CD1c-positive myeloid dendritic cell (primary cell): ENCODE data around the gene CAPZA1.

Experiments used
- DNase-seq: peaks from one replicate; pipeline ENCODE4 v3.0.0-alpha.2; 2016; ENCODE audit errors: extremely low spot score

The CAPZA1 gene

DNA sequence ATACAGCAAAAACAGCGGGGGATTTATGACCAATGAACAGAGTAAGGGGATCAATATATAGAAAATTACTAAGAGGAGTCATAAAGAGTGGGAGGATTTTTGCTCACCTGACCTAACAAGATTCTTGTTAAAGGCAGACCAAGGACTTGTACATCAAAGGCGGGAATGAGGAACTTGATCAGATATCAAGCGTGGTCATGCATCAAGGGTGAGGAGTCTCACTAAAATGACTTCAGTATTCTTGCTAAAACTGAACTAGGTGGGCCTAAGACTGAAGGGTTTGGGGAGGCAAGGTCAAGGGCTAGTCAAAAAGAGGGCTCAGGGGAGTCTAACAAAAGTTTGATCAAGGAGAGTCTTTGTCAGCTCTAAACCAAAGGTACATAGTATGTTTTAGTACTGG lies 56.9 kb downstream of the CAPZA1 start:
- no peak for DNase-seq

DNA sequence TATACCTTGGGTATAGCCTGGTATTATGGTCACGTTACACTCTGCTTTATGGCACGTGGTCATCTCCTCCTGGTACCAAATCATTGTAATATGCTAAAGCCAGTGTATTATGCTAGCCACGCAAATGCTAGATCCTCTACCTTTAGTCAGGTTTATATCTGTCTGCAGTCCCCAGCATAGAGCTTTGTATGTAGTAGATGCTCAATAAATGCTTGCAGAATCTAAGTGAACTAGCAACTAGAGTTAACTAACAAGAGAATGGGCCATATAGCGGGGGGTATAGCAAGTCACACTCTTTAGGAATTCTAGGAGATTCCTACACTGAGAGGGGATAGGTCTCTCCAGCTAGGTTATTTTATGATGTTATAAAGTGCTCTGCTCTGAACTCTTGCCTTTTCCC lies 57.9 kb downstream of the CAPZA1 start:
- no peak for DNase-seq

DNA sequence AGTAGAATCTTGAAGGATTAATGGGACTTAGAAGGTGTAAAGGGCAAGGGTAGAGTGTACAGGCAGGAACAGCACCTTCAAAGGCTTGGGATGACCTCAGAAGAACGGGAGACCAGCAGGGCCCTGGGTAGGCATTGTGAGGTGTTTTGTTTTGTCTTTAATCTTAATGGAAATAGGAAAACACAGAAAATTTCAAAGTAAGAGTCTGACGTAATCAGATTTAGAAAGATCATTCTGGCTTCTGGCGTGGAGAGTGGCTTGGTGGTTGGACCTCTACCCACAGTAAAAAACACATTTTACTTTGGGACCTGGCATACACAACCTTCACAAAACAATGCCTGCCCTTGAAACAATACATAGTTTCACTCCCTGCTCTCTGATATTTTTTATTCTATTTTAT lies 59.0 kb downstream of the CAPZA1 start:
- DNase-seq = no peak

DNA sequence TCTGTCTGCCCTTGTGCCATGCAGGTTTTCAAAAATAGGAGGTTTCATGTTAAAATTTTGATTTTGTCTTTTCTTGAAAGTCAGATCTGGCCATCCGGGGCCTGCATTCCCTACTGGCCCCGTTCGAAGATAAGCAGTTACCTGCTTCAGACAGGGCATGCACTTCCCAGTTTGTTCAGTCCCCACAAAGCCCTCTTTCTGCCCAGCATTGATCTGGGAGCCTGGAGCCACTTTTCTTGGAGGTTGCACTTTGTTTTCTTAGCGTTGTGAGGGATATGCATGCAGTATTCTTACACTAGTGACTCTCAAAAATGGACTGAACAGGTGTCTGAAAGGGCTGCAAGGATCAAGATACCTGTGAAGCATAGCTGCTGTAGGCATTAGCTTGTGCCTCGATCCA lies 66.3 kb downstream of the CAPZA1 start:
- DNase-seq = no peak

DNA sequence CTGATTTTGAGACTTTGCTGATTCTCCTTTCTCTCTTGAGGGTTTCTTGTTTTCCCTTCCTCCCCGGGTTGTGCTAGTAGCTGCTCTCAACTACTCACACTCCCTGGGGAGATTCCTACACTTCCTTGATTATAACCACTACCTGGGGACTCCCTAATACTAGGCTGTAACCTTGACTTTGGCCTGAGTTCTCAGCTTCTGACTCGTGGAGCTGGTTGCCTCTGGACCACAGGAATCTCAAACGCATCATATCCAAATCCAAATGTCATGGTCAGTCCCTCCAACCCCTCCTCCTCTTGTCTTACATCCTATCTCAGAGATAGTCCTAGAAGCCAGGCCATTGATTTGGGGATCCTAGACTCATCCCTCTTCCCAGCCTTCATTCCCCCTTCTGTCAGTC lies 66.8 kb downstream of the CAPZA1 start:
- no peak for DNase-seq

DNA sequence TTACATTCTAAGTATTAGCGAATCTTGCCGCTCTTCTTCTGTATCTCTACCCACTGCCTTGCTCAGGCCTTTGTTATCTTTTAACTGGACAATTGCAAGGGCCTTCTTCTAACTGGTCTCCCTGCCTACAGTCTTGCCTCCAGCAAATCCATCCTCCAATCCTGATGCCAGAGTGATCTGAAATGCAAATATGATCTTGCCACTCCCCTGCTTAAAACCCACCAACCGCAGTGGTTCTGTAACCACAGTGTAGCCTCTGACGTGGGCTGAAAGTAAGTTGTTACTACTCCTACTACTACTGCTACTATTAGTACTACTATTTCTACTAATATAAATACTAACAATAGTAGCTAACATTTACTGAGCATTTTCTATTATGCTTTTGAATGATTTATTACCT lies 67.2 kb downstream of the CAPZA1 start:
- DNase-seq = no peak

DNA sequence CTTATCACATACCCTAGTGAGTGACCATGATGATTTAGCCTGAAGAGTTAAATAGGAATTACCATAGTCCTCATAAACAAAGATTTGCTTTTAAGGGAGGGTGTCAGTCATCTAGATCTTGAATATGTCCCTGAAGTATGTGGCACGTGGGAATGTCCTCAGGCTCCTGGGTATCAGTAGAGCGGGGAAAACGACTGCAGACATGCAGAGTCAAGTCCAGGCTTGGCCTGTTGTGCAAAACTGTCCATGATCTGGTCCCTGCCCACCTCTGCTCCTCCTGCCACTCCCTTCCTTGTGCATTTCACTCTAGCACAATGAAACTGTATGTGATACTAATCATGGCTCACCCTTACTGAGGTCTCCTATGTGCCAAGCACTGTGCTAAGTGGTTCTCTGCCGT lies 67.7 kb downstream of the CAPZA1 start:
- no peak for DNase-seq

DNA sequence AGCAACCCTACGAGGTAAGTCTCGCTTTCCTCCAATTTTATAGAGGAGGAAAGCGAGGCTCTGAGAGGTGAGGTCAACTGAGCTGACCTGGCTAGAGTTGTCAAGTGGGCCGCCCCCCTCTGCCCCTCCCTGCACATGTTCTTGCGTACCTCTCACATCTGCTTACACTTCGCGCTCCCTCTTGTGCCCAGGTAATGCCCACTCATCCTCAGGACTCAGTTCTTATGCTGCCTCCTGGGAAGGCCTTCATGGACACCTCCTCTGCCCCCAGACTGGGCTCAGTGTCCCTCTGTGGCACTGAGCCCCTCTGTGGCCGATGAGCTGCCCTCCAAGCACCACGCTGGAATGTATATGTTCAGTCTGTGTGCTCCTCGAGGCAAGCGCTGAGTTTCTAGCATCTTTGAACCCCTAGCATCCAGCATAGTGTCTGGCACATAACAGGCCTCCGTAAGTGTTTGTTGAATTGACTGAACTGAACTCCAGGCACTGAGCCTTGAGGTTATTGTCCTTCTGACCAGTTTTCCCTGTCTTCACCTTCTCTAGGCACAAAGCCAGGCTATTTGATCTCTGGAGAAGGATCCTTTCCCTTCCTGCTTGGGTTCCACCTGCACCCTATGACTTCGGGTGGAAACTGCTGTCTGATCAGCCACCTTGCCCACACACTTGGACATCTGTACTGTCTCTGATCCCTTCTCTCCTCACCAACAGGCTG lies 68.3 kb downstream of the CAPZA1 start:
- no peak for DNase-seq

DNA sequence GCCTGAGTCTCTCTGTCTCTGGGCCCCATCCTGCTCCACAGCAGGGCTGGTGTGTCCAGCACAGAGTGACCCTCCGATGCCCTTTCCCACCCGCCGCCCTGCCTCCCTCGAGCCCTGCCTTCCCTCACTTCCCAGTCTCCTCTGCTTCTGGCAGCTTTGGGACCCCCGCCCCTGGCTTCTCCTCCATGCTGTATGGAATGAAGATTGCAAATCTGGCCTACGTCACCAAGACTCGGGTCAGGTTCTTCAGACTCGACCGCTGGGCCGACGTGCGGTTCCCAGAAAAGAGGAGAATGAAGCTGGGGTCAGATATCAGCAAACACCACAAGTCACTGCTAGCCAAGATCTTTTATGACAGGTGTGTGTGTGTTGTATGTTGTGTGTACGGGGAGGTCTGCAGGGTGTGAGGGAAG lies 69.2 kb downstream of the CAPZA1 start:
- DNase-seq = no peak

DNA sequence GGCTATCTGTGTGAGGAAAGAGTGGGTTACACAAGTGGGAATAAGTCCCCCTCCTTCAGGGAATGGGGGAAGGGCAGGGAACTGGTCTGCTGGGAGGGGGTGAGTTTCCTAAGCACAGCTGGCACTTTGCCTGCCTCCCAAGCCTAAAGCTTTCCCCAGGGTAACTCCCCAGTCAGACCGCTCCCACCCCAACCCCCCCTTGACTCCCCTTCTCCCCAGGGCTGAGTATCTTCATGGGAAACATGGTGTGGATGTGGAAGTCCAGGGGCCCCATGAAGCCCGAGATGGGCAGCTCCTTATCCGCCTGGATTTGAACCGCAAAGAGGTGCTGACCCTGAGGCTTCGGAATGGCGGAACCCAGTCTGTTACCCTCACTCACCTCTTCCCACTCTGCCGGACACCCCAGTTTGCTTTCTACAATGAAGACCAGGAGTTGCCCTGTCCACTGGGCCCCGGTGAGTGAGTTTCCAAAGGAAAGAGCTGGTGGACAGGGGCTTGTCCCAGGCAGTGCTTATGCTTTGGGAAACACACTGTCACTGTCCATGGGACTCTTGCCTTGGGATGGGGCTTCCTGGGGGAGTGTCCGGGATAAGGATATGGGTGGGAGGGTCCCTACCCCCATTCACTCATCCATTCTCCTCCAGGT lies 69.7 kb downstream of the CAPZA1 start:
- no peak for DNase-seq

DNA sequence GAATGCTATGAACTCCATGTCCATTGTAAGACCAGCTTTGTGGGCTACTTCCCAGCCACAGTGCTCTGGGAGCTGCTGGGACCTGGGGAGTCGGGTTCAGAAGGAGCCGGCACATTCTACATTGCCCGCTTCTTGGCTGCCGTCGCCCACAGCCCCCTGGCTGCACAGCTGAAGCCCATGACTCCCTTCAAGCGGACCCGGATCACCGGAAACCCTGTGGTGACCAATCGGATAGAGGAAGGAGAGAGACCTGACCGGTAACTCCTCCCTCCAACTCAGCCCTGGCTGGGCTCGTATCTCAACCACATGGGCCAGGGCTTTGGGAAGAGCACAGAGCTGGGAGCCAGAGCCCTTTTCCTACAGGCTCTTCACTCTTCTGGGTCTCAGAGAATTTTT lies 70.2 kb downstream of the CAPZA1 start:
- no peak for DNase-seq

DNA sequence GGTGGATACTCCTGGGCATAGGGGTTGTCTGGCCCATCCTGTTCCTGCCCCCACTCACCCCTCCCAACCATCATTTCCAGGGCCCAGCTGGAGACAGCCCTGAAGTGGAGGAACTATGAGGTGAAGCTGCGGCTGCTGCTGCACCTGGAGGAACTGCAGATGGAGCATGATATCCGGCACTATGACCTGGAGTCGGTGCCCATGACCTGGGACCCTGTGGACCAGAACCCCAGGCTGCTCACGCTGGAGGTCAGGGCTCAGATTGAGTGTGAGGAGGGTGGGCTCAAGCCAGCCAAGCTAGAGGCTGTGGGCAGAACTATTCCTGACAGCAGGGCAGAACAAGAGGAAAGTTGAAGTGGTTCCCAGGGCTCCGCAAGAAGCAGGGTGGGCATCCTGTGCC lies 73.0 kb downstream of the CAPZA1 start:
- DNase-seq = no peak

DNA sequence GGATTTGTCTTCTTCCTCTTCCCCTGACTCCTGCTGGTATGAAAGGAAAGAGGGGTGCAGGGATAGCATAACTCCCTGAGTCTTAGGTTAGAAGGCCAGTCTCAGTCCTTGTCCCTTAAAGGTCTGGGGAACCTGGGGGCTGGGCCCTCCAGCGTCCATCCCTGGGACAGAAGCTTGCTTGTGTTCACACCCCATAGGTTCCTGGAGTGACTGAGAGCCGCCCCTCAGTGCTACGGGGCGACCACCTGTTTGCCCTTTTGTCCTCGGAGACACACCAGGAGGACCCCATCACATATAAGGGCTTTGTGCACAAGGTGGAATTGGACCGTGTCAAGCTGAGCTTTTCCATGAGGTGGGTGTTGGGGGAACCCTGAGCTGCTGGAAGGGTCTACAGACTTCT lies 74.2 kb downstream of the CAPZA1 start:
- DNase-seq = no peak

DNA sequence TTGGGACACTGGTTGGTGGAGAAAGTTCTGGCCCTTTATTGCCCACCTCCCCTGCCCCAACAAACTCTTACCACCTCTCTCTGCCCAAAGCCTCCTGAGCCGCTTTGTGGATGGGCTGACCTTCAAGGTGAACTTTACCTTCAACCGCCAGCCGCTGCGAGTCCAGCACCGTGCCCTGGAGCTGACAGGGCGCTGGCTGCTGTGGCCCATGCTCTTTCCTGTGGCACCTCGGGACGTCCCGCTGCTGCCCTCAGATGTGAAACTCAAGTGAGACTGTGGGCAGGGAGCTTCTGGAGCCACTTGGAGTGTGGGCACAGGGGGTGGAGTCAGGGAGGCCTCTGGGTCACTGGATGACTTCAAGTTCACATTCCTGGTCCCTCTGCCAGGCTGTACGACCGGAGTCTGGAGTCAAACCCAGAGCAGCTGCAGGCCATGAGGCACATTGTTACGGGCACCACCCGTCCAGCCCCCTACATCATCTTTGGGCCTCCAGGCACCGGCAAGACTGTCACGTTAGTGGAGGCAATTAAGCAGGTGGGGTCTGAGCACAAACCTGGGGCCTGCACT lies 74.8 kb downstream of the CAPZA1 start:
- DNase-seq = no peak

DNA sequence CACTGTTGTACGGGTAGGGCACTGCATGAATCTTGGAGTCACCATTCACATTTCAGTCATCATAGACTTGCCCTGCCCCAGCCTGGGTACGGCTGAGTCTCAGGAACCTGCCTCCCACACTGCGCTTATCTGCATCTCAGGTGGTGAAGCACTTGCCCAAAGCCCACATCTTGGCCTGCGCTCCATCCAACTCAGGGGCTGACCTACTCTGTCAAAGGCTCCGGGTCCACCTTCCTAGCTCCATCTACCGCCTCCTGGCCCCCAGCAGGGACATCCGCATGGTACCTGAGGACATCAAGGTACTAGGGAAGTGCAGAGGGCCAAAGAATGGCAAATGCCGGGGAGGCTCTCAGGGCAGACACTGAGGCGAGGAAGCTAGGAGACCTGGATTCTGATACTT lies 75.6 kb downstream of the CAPZA1 start:
- no peak for DNase-seq

DNA sequence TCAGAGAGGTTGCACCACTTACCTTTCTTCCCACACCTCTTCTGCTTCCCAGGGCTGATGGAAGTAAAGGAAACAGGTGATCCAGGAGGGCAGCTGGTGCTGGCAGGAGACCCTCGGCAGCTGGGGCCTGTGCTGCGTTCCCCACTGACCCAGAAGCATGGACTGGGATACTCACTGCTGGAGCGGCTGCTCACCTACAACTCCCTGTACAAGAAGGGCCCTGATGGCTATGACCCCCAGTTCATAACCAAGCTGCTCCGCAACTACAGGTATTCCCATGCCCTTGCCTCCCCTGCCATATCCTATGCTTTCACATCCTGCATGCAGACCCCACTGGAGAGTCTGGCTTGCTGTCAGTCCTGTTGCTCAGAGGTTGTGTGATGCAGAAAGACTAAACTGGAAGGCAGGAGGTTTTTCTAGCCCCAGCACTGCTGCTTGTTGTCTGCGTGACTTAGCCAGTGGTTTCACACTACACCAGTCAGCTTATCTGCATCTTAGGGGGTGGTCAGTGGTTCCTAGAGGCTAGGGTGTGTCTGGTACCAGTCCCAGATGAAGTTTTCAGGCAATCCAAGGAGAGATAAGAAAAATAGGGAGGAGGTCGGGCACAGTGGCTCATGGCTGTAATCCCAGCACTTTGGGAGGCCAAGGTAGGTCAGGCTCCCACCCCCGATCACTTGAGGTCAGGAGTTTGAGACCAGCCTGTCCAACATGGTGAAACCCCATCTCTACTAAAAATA lies 77.1 kb downstream of the CAPZA1 start:
- no peak for DNase-seq

DNA sequence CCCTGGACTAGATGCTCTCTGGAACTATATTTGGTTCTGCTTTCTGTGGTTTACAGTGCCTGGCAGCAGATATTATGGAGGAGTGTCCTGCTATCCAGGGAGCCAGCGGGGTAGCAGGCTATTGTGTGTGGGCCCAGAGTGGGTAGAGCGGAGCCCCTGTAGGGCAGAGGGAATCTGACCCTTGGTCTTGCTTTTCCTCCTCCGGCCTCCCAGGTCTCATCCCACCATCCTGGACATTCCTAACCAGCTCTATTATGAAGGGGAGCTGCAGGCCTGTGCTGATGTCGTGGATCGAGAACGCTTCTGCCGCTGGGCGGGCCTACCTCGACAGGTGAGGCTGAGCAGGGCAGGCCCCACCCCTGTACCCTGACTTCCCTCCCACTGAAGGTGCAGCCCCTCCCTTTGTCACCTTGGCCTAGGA lies 78.2 kb downstream of the CAPZA1 start:
- no peak for DNase-seq

DNA sequence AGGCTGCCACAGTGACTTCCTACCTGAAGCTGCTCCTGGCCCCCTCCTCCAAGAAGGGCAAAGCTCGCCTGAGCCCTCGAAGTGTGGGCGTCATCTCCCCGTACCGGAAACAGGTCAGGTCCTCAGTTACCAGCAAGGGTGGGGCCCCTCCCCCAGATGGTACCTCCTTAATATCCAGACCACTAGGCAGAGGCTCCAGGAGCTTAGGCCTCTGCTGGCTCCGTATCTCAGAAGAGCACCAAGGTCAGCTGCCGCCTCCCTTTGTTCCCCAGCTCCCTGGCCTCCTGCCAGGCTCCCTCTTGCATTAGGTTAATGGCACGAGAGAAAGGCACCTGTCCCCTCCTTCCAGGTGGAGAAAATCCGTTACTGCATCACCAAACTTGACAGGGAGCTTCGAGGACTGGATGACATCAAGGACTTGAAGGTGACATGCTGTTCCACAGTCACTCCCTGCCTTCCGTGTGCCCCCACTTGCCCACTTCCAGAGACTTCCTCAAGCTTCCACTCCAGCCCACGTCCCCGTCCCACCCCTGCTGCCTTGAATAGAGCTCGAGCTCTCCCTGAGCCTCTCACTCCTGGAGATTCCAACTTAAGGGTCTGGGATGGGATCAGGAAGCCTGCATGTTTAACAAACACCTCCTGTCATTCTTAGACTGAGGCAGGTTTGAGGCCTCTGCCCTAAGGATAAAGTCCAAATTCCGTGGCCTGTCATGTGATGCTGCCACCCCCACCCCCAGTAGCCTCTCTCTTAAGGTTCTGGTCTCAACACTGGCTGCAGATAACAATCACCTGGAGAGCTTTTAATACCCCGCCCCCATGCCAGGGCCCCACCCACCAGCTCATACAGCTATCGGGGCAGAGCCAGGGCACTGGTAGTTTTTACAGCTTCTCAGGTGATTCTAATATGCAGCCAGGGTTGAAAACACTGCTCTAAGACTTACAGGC lies 79.0 kb downstream of the CAPZA1 start:
- no peak for DNase-seq

DNA sequence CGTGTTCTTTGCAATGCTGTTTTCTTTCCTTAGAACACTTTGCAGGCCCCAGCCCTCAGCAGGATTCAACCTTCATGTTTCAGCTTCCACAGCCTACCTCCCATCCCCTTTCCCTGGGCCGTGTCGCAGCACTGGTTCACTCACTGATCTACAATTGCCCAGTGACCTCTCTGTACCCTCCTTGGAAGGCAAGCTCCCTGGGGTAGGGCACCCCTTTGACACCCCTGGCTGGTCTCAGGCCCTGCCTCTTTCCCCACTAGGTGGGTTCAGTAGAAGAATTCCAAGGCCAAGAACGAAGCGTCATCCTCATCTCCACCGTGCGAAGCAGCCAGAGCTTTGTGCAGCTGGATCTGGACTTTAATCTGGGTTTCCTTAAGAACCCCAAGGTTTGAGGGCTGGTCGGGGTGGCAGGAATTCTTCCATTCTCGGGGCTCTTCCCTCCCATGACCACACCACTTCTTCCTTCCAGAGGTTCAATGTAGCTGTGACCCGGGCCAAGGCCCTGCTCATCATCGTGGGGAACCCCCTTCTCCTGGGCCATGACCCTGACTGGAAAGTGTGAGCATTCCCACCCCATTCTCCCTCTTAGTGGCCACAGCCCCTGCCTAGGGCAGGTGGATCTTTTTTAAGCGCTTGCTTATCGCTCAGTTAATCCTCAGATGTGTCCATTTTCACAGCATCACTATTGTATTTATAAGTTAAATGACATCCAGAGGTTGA lies 80.0 kb downstream of the CAPZA1 start:
- DNase-seq = no peak

DNA sequence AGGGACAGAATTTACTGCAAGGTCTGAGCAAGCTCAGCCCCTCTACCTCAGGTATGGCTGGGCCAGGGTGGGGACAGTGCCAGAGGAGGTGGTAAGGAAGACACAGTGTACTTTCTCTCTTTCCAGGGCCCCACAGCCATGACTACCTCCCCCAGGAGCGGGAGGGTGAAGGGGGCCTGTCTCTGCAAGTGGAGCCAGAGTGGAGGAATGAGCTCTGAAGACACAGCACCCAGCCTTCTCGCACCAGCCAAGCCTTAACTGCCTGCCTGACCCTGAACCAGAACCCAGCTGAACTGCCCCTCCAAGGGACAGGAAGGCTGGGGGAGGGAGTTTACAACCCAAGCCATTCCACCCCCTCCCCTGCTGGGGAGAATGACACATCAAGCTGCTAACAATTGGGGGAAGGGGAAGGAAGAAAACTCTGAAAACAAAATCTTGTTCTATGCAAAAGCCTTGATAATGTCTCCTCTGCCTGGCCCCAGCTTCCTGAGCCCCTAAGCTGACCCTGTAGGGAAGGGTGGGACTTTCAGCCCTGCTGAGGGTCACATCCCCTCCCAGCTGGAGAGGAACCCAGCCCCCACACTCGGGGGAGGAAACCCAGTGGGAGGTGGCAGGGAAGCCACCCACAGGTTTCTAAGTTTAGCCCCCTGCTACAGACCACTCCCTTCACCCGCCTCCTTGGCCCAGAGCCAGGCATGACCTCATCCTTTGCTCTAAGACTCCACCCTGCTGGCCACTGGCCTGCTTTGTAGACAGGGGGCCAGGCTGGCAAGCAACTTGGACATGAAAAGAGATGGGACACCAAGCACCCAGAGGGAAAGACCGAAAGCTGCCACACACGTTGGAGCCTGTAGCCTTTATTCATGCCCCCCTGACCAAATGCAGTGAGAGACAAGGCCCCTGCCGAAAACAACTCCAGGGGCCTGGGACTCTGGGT lies 80.9 kb downstream of the CAPZA1 start:
- DNase-seq = peak; percentile 87
